PFSK-1 (cell line): ENCODE results near the gene ABI3BP.

Experiments used
- FOXP2 ChIP-seq: optimal IDR thresholded peaks from 2 replicates; pipeline ENCODE3; 2011; ENCODE audit warnings: borderline replicate concordance, control low read depth, inconsistent platforms; ENCODE audit not compliant: insufficient read depth; ENCODE audit errors: extremely low read length, extremely low read depth
- POLR2AphosphoS5 ChIP-seq: IDR thresholded peaks from 2 replicates; pipeline ENCODE4 v1.6.1; 2012; ENCODE audit warnings: low read depth, mild to moderate bottlenecking, control low read depth, low read length, moderate library complexity
- REST ChIP-seq, 2 experiments: IDR thresholded peaks; 2 replicates each; pipeline versions ENCODE4 v1.6.1 to v1.8.0; 2011 to 2012; ENCODE audit warnings: low read depth in 2 of 2, low read length in 2 of 2, control low read depth in 1 of 2, inconsistent platforms in 1 of 2, mild to moderate bottlenecking in 1 of 2, moderate library complexity in 1 of 2; ENCODE audit not compliant: insufficient read depth in 1 of 2
- SIN3A ChIP-seq: IDR thresholded peaks from 2 replicates; pipeline ENCODE4 v1.6.1; 2012; ENCODE audit warnings: mild to moderate bottlenecking, low read length, moderate library complexity, borderline replicate concordance; ENCODE audit not compliant: insufficient read depth
- TAF1 ChIP-seq: IDR thresholded peaks from 2 replicates; pipeline ENCODE4 v1.6.1; 2012; ENCODE audit warnings: low read length, control low read depth, borderline replicate concordance; ENCODE audit not compliant: insufficient read depth

- no peak for TF ChIP-seq POLR2AphosphoS5
- no peak for TF ChIP-seq TAF1
- no peak for TF ChIP-seq SIN3A
- TF ChIP-seq REST (IDR thresholded peaks at IDR 0.05; ENCODE audit: insufficient read depth in 1 of 2, low read depth in 2 of 2, low read length in 2 of 2): no peak
- no peak for TF ChIP-seq FOXP2
Observed at GRCh38 chr3:100796556-100796955, 196.7 kb downstream of the ABI3BP start.
